Caco-2 (cell line): Measurements from ENCODE around the gene COL20A1. TPM values are rescaled to one million over a fixed set of nuclear protein-coding genes. Genes with fewer than 3 reads are reported as not detected.

ENCODE experiments used
- BruUV-seq: library from RNA; stranded (reverse); fragments of 400-500 nt; replicated peaks from 2 replicates; lab custom pipeline; 2021; lab: Mats Ljungman, UMichigan
- CTCF ChIA-PET: fragments of 300-600 bp; sonication (Branson Sonifier 250); formaldehyde crosslinking; loops from one replicate; lab custom pipeline; 2022; ENCODE audit warnings: antibody characterized with exemption; lab: Charles Lee
- POLR2A ChIA-PET: fragments of 300-600 bp; sonication (Branson Sonifier 250); formaldehyde crosslinking; loops from one replicate; lab custom pipeline; 2022; ENCODE audit warnings: antibody characterized with exemption; lab: Charles Lee
- DNase-seq, 2 experiments: peaks; one replicate each; pipeline versions ENCODE4 v3.0.0 to v3.0.0-alpha.2; 2020 to 2022
- H3K27me3 ChIP-seq: replicated peaks from 2 replicates; pipeline ENCODE4 v1.6.0; 2011; ENCODE audit warnings: low read length; ENCODE audit not compliant: control insufficient read depth, insufficient read depth
- H3K36me3 ChIP-seq: 2 replicates; pipeline ENCODE4 v1.5.1; 2011; ENCODE audit warnings: low read length; ENCODE audit not compliant: control insufficient read depth, insufficient read depth
- H3K4me1 ChIP-seq: fragments of 250-450 bp; sonication (Bioruptor Pico); 2 replicates; pipeline ENCODE4 v1.5.1; 2020; ENCODE audit warnings: mild to moderate bottlenecking
- H3K4me3 ChIP-seq: 2 replicates; pipeline ENCODE4 v1.5.1; 2011; ENCODE audit warnings: low read depth, mild to moderate bottlenecking, control low read depth, low read length
- H3K9me3 ChIP-seq: fragments of 250-450 bp; sonication (Bioruptor Pico); 2 replicates; pipeline ENCODE4 v1.5.1; 2020; ENCODE audit warnings: mild to moderate bottlenecking, moderate library complexity
- H3K27ac Mint-ChIP-seq: one replicate; pipeline ENCODE4 v1.8.0; 2022; ENCODE audit warnings: mixed read lengths; ENCODE audit not compliant: unreplicated experiment
- H3K27me3 Mint-ChIP-seq: one replicate; pipeline ENCODE4 v1.8.0; 2022; ENCODE audit warnings: mixed read lengths; ENCODE audit not compliant: insufficient read depth, unreplicated experiment
- H3K36me3 Mint-ChIP-seq: one replicate; pipeline ENCODE4 v1.8.0; 2022; ENCODE audit warnings: mild to moderate bottlenecking, mixed read lengths; ENCODE audit not compliant: insufficient read depth, unreplicated experiment
- H3K4me1 Mint-ChIP-seq: one replicate; pipeline ENCODE4 v1.8.0; 2022; ENCODE audit warnings: low read depth, mixed read lengths; ENCODE audit not compliant: unreplicated experiment
- H3K4me3 Mint-ChIP-seq: one replicate; pipeline ENCODE4 v1.8.0; 2022; ENCODE audit warnings: mild to moderate bottlenecking, moderate library complexity, mixed read lengths; ENCODE audit not compliant: unreplicated experiment
- H3K9me3 Mint-ChIP-seq: one replicate; pipeline ENCODE4 v1.8.0; 2022; ENCODE audit warnings: mixed read lengths; ENCODE audit not compliant: unreplicated experiment
- intact Hi-C: fragments of 100-400 bp; cut with micrococcal nuclease; formaldehyde crosslinking; loops from one replicate; pipeline ENCODE4 v1.10.0; 2022; ENCODE audit not compliant: unreplicated experiment
- total RNA-seq: library from RNA; stranded (reverse); gene quantifications from 2 replicates; pipeline ENCODE4 v1.2.3, GENCODE V29; 2022
- TF ChIP-seq, protein P1 (sequence below), 2 experiments: fragments of 200-600 bp in 1 of 2; IDR thresholded peaks; 1 replicate in 1 of 2; 2 replicates in 1 of 2; pipeline versions ENCODE4 v1.5.1 to v1.8.0; 2011 to 2022; ENCODE audit warnings: antibody characterized with exemption in 1 of 2, control low read depth in 1 of 2, inconsistent platforms in 1 of 2, low read depth in 1 of 2, low read length in 1 of 2, mild to moderate bottlenecking in 1 of 2, moderate library complexity in 1 of 2; ENCODE audit not compliant: insufficient read depth in 1 of 2, severe bottlenecking in 1 of 2, unreplicated experiment in 1 of 2

COL20A1 gene
- total RNA-seq, 1 experiment from 2014 or later = 0.27 TPM

DNA sequence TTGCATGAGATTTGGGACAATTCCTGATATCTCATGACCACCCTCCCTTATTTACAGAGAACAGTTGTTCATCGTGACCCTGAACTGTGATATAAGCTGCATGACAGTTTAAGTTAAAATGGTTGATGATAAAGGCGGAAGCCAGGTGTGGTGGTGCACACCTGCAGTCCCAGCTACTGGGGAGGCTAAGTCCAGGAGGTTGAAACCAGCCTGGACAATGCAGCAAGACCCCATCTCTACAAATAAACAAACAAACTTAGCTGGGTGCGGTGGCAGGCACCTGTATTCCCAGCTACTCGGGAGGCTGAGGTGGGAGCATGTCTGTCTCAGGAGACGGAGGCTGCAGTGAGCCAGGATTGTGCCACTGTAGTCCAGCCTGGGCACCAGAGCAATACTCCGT is 24.1 kb downstream of the COL20A1 start:
- Mint-ChIP-seq H3K4me1 (no peaks in the 10 kb centered on the region), H3K27me3 (no peaks in the 10 kb centered on the region), H3K9me3 (no peaks in the 10 kb centered on the region), H3K4me3 (no peak overlapping the region), H3K36me3 (no peaks in the 10 kb centered on the region), H3K27ac (no peak overlapping the region)
- H3K36me3 ChIP-seq = no peaks in the 10 kb centered on the region
- peaks cover 5% of the 10 kb centered on the region; the same call in 1 of the 2 replicates for H3K4me1 ChIP-seq
- CTCF ChIA-PET = interaction anchor here (1.1 kb wide), 1 partner anchor 65 kb away, joined by 4 read pairs; no protein-coding TSS in a partner anchor
- H3K9me3 ChIP-seq = no peaks in the 10 kb centered on the region
- TF ChIP-seq, protein P1, sequence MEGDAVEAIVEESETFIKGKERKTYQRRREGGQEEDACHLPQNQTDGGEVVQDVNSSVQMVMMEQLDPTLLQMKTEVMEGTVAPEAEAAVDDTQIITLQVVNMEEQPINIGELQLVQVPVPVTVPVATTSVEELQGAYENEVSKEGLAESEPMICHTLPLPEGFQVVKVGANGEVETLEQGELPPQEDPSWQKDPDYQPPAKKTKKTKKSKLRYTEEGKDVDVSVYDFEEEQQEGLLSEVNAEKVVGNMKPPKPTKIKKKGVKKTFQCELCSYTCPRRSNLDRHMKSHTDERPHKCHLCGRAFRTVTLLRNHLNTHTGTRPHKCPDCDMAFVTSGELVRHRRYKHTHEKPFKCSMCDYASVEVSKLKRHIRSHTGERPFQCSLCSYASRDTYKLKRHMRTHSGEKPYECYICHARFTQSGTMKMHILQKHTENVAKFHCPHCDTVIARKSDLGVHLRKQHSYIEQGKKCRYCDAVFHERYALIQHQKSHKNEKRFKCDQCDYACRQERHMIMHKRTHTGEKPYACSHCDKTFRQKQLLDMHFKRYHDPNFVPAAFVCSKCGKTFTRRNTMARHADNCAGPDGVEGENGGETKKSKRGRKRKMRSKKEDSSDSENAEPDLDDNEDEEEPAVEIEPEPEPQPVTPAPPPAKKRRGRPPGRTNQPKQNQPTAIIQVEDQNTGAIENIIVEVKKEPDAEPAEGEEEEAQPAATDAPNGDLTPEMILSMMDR (IDR thresholded peaks at IDR 0.05; ENCODE audit: insufficient read depth in 1 of 2, low read depth in 1 of 2, low read length in 1 of 2, severe bottlenecking in 1 of 2, unreplicated experiment in 1 of 2) = no peak
- BruUV-seq = no TSS peak
- no peak overlapping the region for H3K4me3 ChIP-seq
- POLR2A ChIA-PET = interaction anchor here (0.7 kb wide), 1 partner anchor 209 kb away, joined by 10 read pairs; no protein-coding TSS in a partner anchor
- peaks cover 1% of the 10 kb centered on the region; the same call in 1 of the 2 replicates for H3K27me3 ChIP-seq
- DNase-seq = peak in 1 of 2 experiments; percentile 28
- intact Hi-C loops = no loop called here

DNA sequence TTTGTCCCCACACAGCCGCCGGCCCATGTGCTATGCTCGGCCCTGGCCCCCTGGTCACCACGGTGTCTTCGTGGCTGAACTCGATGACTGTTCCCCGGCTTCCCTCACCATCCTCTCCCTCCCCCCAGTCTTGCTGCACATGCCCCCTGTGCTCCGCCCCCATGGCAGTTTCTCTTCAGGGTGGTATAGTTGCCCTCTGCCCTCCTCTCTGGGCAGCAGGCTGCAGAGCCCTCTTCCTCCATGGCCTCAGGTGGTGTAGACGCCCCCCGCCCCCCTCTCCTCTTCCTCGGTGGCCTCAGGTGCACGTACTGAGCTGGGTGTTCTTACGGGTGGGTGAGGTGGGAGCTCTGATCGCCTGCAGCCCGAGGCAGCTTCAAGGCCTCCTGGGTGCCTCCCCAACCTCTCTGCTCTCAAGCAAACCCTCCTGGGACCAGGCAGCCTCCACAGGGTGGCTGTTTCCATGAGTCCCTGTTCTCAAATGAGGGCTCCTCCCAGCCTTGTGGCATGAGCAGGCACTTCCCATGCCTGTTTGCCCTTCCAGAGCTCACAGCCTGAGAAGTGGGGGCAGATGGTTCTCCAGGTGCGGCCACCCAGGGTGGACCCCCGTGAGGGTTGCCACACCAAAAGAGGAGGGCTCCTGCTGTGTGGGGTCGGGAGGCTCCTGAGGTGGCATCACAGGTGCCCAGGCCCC is 24.8 kb downstream of the COL20A1 start:
- Mint-ChIP-seq H3K9me3 (no peaks in the 10 kb centered on the region), H3K27me3 (no peaks in the 10 kb centered on the region), H3K4me3 (no peak overlapping the region), H3K36me3 (no peaks in the 10 kb centered on the region), H3K4me1 (no peaks in the 10 kb centered on the region), H3K27ac (no peak overlapping the region)
- H3K4me3 ChIP-seq = no peak overlapping the region
- POLR2A ChIA-PET = interaction anchor here (0.7 kb wide), 1 partner anchor 208 kb away, joined by 10 read pairs; no protein-coding TSS in a partner anchor
- no peaks in the 10 kb centered on the region for H3K9me3 ChIP-seq
- CTCF ChIA-PET = interaction anchor here (1.1 to 1.2 kb wide), 2 partner anchors 8 to 64 kb away, joined by 4 to 5 read pairs; no protein-coding TSS in a partner anchor
- TF ChIP-seq, protein P1 (IDR thresholded peaks at IDR 0.05; ENCODE audit: insufficient read depth in 1 of 2, low read depth in 1 of 2, low read length in 1 of 2, severe bottlenecking in 1 of 2, unreplicated experiment in 1 of 2) = no peak
- intact Hi-C loops = no loop called here
- peaks cover 1% of the 10 kb centered on the region; the same call in 1 of the 2 replicates for H3K27me3 ChIP-seq
- peak in 1 of 2 experiments; percentile 56 for DNase-seq
- peaks cover 5% of the 10 kb centered on the region; the same call in 1 of the 2 replicates for H3K4me1 ChIP-seq
- BruUV-seq = no TSS peak
- H3K36me3 ChIP-seq = no peaks in the 10 kb centered on the region

DNA sequence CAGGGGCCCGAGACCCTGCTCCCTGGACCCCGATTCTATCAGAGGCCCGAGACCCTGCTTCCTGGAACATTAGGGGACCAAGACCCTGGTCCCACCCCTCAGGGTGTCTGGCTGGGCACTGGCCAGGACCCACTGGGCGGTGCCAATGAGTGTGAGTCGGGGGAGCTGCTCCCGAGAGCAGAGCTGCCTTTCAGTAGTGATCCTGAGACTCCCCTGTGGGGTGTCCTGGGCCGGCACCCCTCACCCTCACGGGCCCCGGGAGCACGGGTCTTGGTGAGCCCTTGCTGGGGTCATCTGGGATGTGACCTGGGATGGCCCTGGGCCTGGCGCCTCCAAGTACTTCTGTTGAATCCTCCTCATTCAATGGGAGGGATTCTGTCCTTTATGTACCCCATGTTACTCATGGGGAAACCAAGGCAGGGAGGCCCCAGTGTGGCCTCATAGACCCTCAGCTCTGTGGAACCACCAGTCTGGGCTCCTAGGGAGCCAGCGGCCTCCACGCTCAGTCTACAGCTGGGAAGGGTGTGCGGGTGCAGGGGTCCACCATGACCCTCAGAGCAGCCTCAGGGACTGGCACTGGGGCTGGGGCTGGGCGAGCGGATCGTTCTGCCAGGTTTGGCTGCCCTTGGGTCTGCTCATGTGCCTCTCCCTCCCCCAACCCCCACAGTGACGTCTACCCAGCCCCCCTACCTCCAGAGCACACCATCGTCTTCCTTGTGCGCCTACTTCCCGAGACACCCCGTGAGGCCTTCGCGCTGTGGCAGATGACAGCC is 25.6 kb downstream of the COL20A1 start:
- peak in 1 of 2 experiments; percentile 40 for DNase-seq
- Mint-ChIP-seq H3K27me3 (peaks cover 4% of the 10 kb centered on the region), H3K4me3 (no peak overlapping the region), H3K9me3 (no peaks in the 10 kb centered on the region), H3K36me3 (no peaks in the 10 kb centered on the region), H3K27ac (no peak overlapping the region), H3K4me1 (no peaks in the 10 kb centered on the region)
- POLR2A ChIA-PET = no interaction called here
- H3K4me3 ChIP-seq = no peak overlapping the region
- H3K4me1 ChIP-seq = peaks cover 5% of the 10 kb centered on the region; the same call in 1 of the 2 replicates
- H3K36me3 ChIP-seq = no peaks in the 10 kb centered on the region
- no TSS peak for BruUV-seq
- CTCF ChIA-PET = interaction anchor here (1.1 to 1.2 kb wide), 2 partner anchors 9 kb away, joined by 3 to 5 read pairs; no protein-coding TSS in a partner anchor
- TF ChIP-seq, protein P1 (IDR thresholded peaks at IDR 0.05; ENCODE audit: insufficient read depth in 1 of 2, low read depth in 1 of 2, low read length in 1 of 2, severe bottlenecking in 1 of 2, unreplicated experiment in 1 of 2) = no peak
- intact Hi-C loops = no loop called here
- H3K27me3 ChIP-seq = peaks cover 1% of the 10 kb centered on the region; the same call in 1 of the 2 replicates
- no peaks in the 10 kb centered on the region for H3K9me3 ChIP-seq
